ENCODE measurements around the gene SHISA5.

DNA sequence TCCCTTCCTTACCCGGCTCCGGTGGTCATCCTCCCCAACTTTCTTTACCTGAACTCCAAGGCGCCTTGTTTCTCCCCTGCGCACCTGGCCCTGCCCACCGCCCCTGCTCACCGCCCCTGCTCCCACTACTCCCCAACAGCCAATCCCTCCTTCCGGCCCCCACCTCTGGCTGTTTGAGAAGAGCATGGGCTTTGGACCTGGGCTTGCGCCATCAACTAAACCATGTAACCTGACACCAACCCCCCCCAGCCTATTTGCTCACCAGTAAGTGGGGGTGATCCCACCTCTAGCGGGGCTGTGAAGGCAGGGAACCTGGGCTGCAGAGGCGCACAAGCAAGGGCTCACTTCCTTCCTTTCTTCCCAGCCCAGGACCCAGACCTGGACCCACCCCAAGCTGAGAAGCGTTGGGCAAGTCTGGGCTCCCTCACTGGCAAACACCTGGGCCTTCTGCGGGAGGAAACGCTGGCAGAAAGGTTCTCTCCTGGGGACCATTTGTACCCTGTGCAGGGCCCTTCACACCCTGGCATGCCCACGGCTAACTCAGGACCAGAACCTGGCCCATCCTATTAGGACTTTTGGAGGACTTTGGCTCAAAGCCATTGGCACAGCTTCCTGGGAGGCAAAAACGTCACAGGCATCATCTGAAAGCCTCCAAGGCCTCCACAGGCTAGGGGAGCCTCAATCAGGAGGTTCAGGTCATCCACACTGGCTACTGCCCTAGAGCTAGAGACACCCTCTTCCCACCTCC lies 73.8 kb downstream of the SHISA5 start, which contains the start of gene PLXNB1:
- TF ChIP-seq, protein P1, sequence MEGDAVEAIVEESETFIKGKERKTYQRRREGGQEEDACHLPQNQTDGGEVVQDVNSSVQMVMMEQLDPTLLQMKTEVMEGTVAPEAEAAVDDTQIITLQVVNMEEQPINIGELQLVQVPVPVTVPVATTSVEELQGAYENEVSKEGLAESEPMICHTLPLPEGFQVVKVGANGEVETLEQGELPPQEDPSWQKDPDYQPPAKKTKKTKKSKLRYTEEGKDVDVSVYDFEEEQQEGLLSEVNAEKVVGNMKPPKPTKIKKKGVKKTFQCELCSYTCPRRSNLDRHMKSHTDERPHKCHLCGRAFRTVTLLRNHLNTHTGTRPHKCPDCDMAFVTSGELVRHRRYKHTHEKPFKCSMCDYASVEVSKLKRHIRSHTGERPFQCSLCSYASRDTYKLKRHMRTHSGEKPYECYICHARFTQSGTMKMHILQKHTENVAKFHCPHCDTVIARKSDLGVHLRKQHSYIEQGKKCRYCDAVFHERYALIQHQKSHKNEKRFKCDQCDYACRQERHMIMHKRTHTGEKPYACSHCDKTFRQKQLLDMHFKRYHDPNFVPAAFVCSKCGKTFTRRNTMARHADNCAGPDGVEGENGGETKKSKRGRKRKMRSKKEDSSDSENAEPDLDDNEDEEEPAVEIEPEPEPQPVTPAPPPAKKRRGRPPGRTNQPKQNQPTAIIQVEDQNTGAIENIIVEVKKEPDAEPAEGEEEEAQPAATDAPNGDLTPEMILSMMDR (IDR thresholded peaks at IDR 0.05), result no peak
- TF ChIP-seq POLR2A (IDR thresholded peaks at IDR 0.05), result no peak

Measured in testis (tissue), 2 donors.